Skeletal muscle cell (primary cell): Measurements from ENCODE around the gene SENP3.

ENCODE experiments used
- DNase-seq: peaks from one replicate; pipeline ENCODE4 v3.0.0-alpha.2; 2010; ENCODE audit warnings: low read depth
- H3K4me3 ChIP-seq: 2 replicates; pipeline ENCODE4 v1.5.1; 2011; ENCODE audit warnings: low read depth, mild to moderate bottlenecking, control low read depth, low read length, moderate library complexity

Gene SENP3

DNA sequence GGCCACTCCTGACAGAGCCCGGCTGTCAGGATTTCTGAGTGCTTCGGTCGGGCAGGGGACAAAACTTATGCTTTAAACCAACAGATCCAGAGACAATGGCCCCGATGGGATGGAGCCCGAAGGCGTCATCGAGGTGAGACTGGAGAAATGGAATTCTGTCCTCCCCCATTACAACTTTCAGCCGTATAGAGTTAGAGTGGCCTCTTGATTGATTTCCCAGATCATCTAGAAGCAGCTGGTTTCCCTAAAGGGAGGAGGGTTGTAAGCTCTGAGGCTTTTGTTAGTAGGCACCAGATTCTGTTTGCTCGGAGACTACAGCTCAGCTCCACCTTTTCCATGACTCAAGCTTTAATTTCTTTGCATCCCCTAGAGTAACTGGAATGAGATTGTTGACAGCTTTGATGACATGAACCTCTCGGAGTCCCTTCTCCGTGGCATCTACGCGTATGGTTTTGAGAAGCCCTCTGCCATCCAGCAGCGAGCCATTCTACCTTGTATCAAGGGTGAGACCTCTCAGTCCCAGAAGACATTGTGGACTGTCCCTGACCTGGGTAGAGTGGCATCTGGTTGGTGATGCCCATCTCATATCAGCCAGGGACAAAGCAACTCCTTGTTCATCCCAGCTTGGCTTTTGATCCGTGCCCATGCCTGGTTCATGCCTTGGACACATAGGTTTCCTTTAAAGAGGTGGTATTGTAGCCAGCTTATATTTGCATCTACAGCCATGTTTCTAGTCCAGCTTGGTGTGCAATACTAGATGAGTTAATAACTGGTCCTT, 12.6 kb downstream of the SENP3 start:
- H3K4me3 ChIP-seq: peak overlapping the region; percentile 96
- DNase-seq: no peak

DNA sequence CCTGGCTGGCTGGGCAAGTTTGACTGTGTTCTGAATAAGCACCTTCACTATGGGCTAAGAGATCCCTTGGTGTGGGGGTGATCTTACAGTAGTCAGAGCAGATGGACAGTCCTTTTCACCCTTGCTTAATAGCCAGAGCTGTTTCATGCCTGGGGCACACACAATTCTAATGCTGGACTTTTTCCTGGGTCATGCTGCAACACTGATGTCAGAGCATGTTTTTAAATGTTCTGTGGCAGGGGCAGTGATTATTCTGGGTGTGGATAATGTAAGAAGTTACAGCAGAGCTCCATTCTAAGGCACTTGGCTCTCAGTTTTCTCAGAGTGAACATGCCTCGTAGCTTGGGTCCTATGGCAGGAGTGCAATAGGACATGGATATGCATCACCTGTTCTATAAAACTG, 13.8 kb downstream of the SENP3 start:
- H3K4me3 ChIP-seq: peak overlapping the region; percentile 96

DNA sequence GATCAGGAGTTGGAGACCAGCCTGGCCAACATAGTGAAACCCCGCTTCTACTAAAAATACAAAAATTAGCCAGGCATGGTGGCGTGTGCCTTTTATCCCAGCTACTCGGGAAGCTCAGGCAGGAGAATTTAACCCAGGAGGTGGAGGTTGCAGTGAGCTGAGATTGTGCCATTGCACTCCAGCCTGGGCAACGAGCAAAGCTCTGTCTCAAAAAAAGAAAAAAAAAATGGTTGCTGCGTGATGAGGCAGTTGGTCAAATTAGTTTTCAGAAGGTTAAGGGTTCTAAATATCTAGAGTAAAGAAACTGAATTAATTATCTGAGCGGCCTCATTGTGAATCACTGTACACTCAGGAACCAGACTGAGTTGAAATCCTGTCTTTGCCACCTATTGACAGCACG, 14.2 kb downstream of the SENP3 start:
- no peak for DNase-seq
- H3K4me3 ChIP-seq: no peak overlapping the region

More for the DNA sequence above, 13.8 kb downstream of the SENP3 start:
- no peak for DNase-seq

GRCh38 chr17:7576432-7576937, 14.8 kb downstream of the SENP3 start:
- H3K4me3 ChIP-seq: no peak overlapping the region

DNA sequence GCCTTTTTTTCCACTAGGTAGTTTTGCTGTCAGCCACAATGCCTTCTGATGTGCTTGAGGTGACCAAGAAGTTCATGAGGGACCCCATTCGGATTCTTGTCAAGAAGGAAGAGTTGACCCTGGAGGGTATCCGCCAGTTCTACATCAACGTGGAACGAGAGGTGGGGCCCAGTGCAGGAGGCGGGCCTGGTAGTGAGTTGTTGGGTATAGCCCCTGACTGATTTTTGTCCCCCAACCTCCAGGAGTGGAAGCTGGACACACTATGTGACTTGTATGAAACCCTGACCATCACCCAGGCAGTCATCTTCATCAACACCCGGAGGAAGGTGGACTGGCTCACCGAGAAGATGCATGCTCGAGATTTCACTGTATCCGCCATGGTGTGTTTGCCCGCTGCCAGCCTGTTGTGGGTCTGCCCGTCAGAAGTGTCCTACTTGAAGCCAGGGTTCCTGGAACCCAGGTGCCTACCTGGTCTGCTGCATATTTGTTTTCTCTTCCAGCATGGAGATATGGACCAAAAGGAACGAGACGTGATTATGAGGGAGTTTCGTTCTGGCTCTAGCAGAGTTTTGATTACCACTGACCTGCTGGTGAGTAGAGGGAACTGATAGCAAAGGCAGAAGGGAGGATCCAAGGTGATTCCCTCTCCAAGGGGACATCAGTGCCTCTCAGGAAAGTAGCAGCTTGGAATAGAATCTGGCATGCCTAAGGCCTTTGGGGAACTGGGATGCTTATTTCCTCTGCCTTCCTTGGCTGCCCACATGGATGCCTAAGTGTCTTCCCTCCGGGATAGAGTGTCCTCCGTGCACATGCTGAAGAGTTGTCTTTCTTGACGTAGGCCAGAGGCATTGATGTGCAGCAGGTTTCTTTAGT, 15.8 kb downstream of the SENP3 start:
- H3K4me3 ChIP-seq: no peak overlapping the region
- no peak for DNase-seq

More at GRCh38 chr17:7576432-7576937, 14.8 kb downstream of the SENP3 start:
- DNase-seq: no peak

DNA sequence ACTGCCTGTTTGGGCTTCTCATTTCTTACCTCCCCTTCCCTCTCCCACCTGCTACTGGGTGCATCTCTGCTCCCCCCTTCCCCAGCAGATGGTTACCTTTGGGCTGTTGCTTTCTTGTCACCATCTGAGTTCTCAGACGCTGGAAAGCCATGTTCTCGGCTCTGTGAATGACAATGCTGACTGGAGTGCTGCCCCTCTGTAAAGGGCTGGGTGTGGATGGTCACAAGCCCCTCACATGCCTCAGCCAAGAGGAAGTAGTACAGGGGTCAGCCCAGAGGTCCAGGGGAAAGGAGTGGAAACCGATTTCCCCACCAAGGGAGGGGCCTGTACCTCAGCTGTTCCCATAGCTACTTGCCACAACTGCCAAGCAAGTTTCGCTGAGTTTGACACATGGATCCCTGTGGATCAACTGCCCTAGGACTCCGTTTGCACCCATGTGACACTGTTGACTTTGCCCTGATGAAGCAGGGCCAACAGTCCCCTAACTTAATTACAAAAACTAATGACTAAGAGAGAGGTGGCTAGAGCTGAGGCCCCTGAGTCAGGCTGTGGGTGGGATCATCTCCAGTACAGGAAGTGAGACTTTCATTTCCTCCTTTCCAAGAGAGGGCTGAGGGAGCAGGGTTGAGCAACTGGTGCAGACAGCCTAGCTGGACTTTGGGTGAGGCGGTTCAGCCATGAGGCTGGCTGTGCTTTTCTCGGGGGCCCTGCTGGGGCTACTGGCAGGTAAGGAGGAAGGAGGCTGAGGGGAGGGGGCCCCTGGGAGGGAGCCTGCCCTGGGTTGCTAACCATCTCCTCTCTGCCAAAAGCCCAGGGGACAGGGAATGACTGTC, 17.5 kb downstream of the SENP3 start, which contains the start of gene CD68:
CD68 (plus strand) TSS at position 638 of the 833 bp plus-strand sequence; CDS start at position 678, 40 bp downstream.
- H3K4me3 ChIP-seq: peak within 1 kb of the TSS; percentile 28
- peak; percentile 72 for DNase-seq

DNA sequence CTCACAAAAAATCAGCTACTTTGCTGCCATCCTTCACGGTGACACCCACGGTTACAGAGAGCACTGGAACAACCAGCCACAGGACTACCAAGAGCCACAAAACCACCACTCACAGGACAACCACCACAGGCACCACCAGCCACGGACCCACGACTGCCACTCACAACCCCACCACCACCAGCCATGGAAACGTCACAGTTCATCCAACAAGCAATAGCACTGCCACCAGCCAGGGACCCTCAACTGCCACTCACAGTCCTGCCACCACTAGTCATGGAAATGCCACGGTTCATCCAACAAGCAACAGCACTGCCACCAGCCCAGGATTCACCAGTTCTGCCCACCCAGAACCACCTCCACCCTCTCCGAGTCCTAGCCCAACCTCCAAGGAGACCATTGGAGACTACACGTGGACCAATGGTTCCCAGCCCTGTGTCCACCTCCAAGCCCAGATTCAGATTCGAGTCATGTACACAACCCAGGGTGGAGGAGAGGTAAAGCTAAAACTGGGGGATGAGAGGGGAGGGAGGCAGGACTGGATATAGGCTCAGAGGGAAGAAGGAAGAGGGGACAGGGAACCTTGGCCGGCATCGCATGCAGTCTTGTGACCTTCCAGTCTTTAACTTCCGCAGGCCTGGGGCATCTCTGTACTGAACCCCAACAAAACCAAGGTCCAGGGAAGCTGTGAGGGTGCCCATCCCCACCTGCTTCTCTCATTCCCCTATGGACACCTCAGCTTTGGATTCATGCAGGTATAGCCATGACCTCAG, 18.3 kb downstream of the SENP3 start:
- no peak for DNase-seq
- peak overlapping the region; percentile 28 for H3K4me3 ChIP-seq

GRCh38 chr17:7580604-7581575, 19.2 kb downstream of the SENP3 start:
- DNase-seq: no peak
- no peak overlapping the region for H3K4me3 ChIP-seq

DNA sequence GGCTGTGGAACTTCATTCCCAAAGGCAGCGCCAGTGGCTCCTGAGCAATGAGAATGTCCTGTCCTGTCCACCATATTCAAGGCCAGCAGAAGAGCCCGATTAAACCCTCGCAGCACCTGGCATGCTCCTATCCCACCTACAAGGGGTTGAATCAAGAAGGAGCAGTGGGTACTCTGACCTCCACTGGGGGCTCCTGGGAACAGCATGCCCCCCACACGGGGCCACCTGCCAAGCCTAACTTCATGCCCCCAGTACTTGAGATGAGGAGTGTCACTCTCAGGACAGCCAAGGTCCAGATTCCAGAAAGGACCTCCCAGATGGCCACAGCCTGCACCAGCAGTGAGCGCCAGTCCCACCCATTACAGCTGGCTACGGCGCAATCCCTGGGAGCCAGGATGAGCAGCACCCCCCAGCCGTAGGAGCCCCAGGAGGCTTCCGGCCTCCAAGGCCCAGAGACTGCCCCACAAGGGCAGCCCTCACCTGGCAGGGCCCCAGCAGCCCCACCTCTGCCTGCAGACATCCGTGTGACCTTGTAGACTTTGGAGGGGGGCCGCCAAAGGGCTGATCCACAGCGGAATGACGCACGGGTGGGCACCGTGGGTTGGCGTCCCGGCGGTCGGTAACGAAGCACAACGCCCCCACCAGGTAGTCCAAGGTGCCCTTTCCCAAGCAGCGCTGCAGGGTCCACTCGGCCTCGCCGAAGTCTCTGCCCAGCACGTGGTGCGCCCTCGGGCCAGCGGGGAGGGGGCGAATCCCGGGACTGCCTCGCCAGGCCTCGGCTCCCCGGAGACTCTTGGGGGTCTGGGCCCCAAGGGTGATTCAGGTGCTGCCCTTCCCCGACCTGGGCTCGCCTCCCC, 20.9 kb downstream of the SENP3 start:
- no peak for DNase-seq
- peak overlapping the region; percentile 72 for H3K4me3 ChIP-seq

DNA sequence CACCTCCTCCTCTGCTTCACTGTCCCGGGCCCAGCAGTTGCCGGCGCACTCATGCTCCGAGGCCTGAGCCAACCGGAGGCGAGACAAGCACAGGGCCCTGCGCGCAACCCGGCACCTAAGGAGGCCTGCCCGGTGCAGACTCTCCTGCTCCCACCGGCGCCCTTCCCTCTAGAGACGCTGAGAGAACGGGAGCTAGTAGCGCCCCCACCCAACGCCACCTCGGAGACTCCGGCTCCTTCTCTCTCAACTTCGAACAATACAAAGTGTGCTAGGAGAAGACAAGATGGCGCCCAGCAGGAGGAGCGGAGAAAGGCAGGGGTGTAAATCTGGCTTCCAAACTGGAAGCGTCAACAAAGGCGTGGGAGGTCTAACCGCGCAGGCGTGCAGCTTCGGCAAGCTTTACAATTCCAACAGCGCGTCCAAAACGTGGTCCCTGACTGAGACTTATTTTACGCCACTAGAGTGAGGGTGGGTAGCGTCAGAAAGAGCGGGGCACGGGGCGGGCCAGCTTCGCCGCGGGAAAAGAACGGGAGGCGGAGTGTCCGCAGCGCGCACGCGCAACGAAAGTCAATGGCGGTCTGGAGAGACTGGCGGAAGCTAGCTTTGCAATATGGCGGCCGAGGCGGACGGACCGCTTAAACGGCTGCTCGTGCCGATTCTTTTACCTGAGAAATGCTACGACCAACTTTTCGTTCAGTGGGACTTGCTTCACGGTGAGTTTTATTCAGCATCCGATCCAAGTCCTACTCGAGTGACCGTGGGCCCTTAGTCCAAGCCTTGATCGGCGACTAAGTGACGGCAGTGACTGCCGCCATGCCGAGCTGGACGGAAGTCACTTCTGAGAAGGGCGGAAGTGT, 21.8 kb downstream of the SENP3 start, which contains the start of gene MPDU1:
MPDU1 (plus strand) TSS at position 600 of the 857 bp plus-strand sequence; CDS start at position 611, 11 bp downstream.
- peak within 1 kb of the TSS; percentile 72 for H3K4me3 ChIP-seq
- peak; percentile 93 for DNase-seq

DNA sequence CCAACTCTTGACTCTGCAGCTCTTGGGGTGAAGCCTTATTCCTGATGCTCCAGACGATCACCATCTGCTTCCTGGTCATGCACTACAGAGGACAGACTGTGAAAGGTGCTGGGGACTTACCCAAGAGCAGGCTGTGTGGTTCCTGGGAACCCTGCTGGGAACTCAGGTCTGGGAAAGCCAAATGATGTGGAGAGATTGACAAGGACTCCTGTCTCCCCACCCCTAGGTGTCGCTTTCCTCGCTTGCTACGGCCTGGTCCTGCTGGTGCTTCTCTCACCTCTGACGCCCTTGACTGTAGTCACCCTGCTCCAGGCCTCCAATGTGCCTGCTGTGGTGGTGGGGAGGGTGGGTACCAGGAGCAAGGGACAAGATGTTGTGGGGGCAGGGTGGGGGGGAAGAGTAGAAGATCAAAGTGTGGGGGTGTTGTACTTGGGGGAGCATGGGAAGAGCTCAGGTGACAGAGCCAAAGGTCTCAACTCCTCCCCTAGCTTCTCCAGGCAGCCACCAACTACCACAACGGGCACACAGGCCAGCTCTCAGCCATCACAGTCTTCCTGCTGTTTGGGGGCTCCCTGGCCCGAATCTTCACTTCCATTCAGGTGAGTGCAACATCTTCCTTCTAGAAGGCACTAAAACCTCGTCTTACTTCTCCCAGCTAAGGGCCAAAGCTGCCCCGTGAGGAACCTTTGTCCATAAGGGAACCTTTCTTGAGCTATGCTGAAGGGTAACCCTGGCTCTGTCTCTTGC, 25.1 kb downstream of the SENP3 start:
- no peak for DNase-seq
- H3K4me3 ChIP-seq: no peak overlapping the region

DNA sequence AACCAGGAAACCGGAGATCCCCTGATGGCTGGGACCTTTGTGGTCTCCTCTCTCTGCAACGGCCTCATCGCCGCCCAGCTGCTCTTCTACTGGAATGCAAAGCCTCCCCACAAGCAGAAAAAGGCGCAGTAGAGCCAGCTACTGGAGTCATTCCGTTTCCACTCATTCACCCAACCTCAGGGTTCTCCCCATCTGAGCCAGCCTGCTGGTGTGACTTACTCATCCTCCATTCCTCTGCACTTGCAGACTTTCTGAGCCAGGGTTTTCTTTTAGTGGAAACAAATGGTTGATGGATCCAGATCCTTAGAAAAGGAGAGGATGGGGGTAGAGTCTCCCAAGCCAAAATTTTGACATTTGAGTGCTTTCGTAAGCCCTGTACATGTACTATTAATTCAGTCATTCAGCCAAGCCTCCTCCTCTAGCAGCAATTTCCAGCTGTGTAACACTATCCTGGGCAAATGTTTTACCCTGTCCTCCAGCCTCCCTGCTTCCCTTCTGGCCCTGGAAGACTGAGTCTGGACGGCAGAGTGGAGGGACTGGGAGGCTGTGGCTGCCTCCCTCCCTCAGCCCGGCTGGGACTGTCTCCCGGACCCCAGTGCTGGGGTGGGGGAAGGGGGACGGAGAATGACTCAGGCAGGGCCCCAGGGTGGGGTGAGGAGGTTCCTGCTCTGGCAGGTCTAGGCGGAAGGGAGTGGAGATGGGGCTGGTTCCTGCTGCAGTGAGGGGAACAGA, 25.9 kb downstream of the SENP3 start:
- DNase-seq: peak; percentile 83
- peak overlapping the region; percentile 17 for H3K4me3 ChIP-seq

DNA sequence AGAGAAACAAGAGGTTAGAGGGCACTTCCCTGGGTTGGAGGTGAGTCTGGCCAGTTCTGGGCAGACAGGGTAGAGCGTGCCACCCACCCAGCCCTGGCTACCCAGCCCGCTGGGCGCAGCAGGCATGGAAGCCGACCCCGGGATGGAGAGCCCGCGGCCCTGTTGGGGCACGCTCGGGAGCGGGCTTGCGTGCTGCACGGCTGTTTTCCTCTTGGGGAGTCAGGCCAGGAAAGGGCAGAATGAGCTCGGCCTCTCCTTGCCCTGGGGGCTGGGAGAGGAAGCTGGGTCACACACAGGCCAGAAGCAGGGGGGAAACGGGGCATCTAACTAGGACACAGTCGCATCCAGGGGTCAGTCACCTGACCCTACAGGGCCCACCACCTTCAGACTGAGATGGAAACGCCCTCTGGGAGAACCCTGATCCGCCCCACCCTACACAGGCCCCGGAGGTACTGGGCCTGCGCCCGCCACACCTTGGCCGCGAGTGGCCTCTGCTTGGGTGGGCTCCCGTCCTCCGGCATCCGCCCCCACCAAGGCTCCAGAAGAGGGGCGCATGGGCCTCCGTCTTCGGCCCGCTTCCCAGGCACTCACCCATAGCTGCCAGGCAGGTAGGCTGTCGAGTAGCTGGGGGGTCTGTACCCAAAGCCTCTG, 27.0 kb downstream of the SENP3 start:
- peak overlapping the region; percentile 26 for H3K4me3 ChIP-seq

More for the DNA sequence above, 27.0 kb downstream of the SENP3 start:
- DNase-seq: no peak
